Spleen (tissue), 7 donors: ENCODE data around the gene PLPP2.

Experiments used
- POLR2A ChIP-seq, 3 donors: fragments of 450-650 bp; IDR thresholded peaks; one replicate each; pipeline ENCODE4 v1.5.1; 2017; ENCODE audit warnings: antibody characterized with exemption in 3 of 3, mild to moderate bottlenecking in 1 of 3
- TF ChIP-seq, protein P1 (sequence below), 11 experiments: fragments of 200-600 bp in 7 of 11; fragments of 450-650 bp in 4 of 11; sonication (generic) in 4 of 11; IDR thresholded peaks in 8 of 11; conservative IDR thresholded peaks in 3 of 11; 1 replicate in 7 of 11; 2 replicates in 4 of 11; pipeline versions ENCODE4 v1.4.0 to v1.8.0; 2016 to 2021; ENCODE audit warnings: antibody characterized with exemption in 11 of 11, inconsistent platforms in 4 of 11, mild to moderate bottlenecking in 1 of 11
- donor health status: DM: no; HTN: no; CAD: no; lungs with moderate emphysema.
- donor health status: DM: no; HTN: no; CAD: no.
- donor health status: DM: no; HTN: no; CAD: no.

- TF ChIP-seq, protein P1, sequence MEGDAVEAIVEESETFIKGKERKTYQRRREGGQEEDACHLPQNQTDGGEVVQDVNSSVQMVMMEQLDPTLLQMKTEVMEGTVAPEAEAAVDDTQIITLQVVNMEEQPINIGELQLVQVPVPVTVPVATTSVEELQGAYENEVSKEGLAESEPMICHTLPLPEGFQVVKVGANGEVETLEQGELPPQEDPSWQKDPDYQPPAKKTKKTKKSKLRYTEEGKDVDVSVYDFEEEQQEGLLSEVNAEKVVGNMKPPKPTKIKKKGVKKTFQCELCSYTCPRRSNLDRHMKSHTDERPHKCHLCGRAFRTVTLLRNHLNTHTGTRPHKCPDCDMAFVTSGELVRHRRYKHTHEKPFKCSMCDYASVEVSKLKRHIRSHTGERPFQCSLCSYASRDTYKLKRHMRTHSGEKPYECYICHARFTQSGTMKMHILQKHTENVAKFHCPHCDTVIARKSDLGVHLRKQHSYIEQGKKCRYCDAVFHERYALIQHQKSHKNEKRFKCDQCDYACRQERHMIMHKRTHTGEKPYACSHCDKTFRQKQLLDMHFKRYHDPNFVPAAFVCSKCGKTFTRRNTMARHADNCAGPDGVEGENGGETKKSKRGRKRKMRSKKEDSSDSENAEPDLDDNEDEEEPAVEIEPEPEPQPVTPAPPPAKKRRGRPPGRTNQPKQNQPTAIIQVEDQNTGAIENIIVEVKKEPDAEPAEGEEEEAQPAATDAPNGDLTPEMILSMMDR (IDR thresholded peaks at IDR 0.05 in 8 of 11, conservative IDR thresholded peaks at IDR 0.05 in 3 of 11): no peak
- TF ChIP-seq POLR2A (IDR thresholded peaks at IDR 0.05): no peak
Measured at GRCh38 chr19:279656-280055, 11.5 kb downstream of the PLPP2 start.
